ENCODE data around the gene SLCO6A1.

SLCO6A1 gene

GRCh38 chr5:102368392-102368791 is 130.4 kb downstream of the SLCO6A1 start:
- Histone ChIP-seq H3K36me3 (ENCODE audit: control insufficient read depth in 2 of 2, insufficient read depth in 2 of 2, low read length in 2 of 2) (no peaks in the 10 kb centered on the region), H3K4me1 (ENCODE audit: control insufficient read depth, insufficient read depth, low read length) (no peaks in the 10 kb centered on the region), H3K9ac (ENCODE audit: low read length in 2 of 2) (no peak overlapping the region), H3K9me3 (ENCODE audit: control insufficient read depth in 2 of 2, low read length in 2 of 2) (no peaks in the 10 kb centered on the region), H3K27ac (ENCODE audit: low read length) (no peak overlapping the region), H3K27me3 (ENCODE audit: control insufficient read depth in 1 of 2, insufficient read depth in 2 of 2, low read length in 2 of 2) (no peaks in the 10 kb centered on the region), H3K4me3 (ENCODE audit: low read length in 2 of 2) (no peak overlapping the region)

- Histone ChIP-seq H3K27ac (ENCODE audit: low read length) (no peak overlapping the region), H3K27me3 (ENCODE audit: control insufficient read depth in 1 of 2, insufficient read depth in 2 of 2, low read length in 2 of 2) (no peaks in the 10 kb centered on the region), H3K36me3 (ENCODE audit: control insufficient read depth in 2 of 2, insufficient read depth in 2 of 2, low read length in 2 of 2) (no peaks in the 10 kb centered on the region), H3K9ac (ENCODE audit: low read length in 2 of 2) (no peak overlapping the region), H3K4me1 (ENCODE audit: control insufficient read depth, insufficient read depth, low read length) (no peaks in the 10 kb centered on the region), H3K4me3 (ENCODE audit: low read length in 2 of 2) (no peak overlapping the region), H3K9me3 (ENCODE audit: control insufficient read depth in 2 of 2, low read length in 2 of 2) (no peaks in the 10 kb centered on the region)
Measured at GRCh38 chr5:102341681-102342288, 157.0 kb downstream of the SLCO6A1 start.

GRCh38 chr5:102324714-102325113 is 174.1 kb downstream of the SLCO6A1 start:
- Histone ChIP-seq H3K36me3 (ENCODE audit: control insufficient read depth in 2 of 2, insufficient read depth in 2 of 2, low read length in 2 of 2) (no peaks in the 10 kb centered on the region), H3K9me3 (ENCODE audit: control insufficient read depth in 2 of 2, low read length in 2 of 2) (no peaks in the 10 kb centered on the region), H3K27ac (ENCODE audit: low read length) (no peak overlapping the region), H3K4me1 (ENCODE audit: control insufficient read depth, insufficient read depth, low read length) (no peaks in the 10 kb centered on the region), H3K27me3 (ENCODE audit: control insufficient read depth in 1 of 2, insufficient read depth in 2 of 2, low read length in 2 of 2) (no peaks in the 10 kb centered on the region), H3K4me3 (ENCODE audit: low read length in 2 of 2) (no peak overlapping the region), H3K9ac (ENCODE audit: low read length in 2 of 2) (no peak overlapping the region)
